Prostate gland (tissue), 2 donors: ENCODE measurements around the gene JTB. TPM values are rescaled to one million over a fixed set of nuclear protein-coding genes. Genes with fewer than 3 reads are reported as not detected.

Experiments
- DNase-seq: peaks from one replicate; pipeline ENCODE4 v3.0.0-alpha.2; 2019; ENCODE audit warnings: low spot score
- H3K27ac ChIP-seq, 2 donors: fragments of 200-600 bp; sonication (generic); 2 replicates each; pipeline ENCODE4 v1.5.1; 2017 to 2019
- H3K27me3 ChIP-seq: fragments of 200-600 bp; sonication (generic); replicated peaks from 2 replicates; pipeline ENCODE4 v1.5.1; 2019; ENCODE audit not compliant: insufficient read depth
- H3K36me3 ChIP-seq, 2 donors: fragments of 200-600 bp; sonication (generic); 1 replicate in 1 of 2; 2 replicates in 1 of 2; pipeline versions ENCODE4 v1.5.1 to v1.8.1; 2017 to 2019
- H3K4me1 ChIP-seq: fragments of 200-600 bp; sonication (generic); replicated peaks from 2 replicates; pipeline ENCODE4 v1.5.1; 2019
- H3K4me3 ChIP-seq, 2 donors: fragments of 200-600 bp; sonication (generic); 2 replicates each; pipeline ENCODE4 v1.5.1; 2017 to 2019
- H3K9me3 ChIP-seq: fragments of 200-600 bp; sonication (generic); 2 replicates; pipeline ENCODE4 v1.5.1; 2017
- CTCF ChIP-seq, 4 experiments: fragments of 200-600 bp in 2 of 4; fragments of 450-650 bp in 2 of 4; sonication (generic) in 2 of 4; IDR thresholded peaks; 1 replicate in 3 of 4; 2 replicates in 1 of 4; pipeline ENCODE4 v1.5.1; 2016 to 2019; ENCODE audit warnings: antibody characterized with exemption in 4 of 4, mild to moderate bottlenecking in 2 of 4, moderate library complexity in 2 of 4
- POLR2A ChIP-seq: fragments of 450-650 bp; IDR thresholded peaks from one replicate; pipeline ENCODE4 v1.6.1; 2016; ENCODE audit warnings: antibody characterized with exemption, mild to moderate bottlenecking
- POLR2AphosphoS5 ChIP-seq: sonication (generic); formaldehyde crosslinking; IDR thresholded peaks from one replicate; pipeline ENCODE4 v1.6.1; 2017; ENCODE audit warnings: antibody characterized with exemption
- WGBS: methylation state at CpG from one replicate; pipeline ENCODE4 v1.1.5; 2018; 5-methylcytosine and 5-hydroxymethylcytosine counted together
- intact Hi-C: fragments of 100-400 bp; cut with DNase I; formaldehyde crosslinking; loops from one replicate; pipeline ENCODE4 v1.14.2; 2022
- total RNA-seq, 2 donors: library from RNA; depleted of rRNA; stranded (reverse); fragments of >200 nt; gene quantifications; one replicate each; pipeline ENCODE4 v1.1.0, GENCODE V29; 2016

JTB gene
- total RNA-seq, 2 donors from 2014 or later = 234 to 404 TPM

- WGBS = 94% methylated on average over 11 of the region's 11 CpGs
- no peak for DNase-seq
- peaks cover 14 to 40% of the 10 kb centered on the region in 2 donors for H3K36me3 ChIP-seq
- no peak overlapping the region for H3K4me3 ChIP-seq
- TF ChIP-seq POLR2AphosphoS5 (no peak), POLR2A (no peak), CTCF (IDR thresholded peaks at IDR 0.05) (no peak)
- no peaks in the 10 kb centered on the region for H3K9me3 ChIP-seq
- no peaks in the 10 kb centered on the region for H3K4me1 ChIP-seq
- H3K27me3 ChIP-seq = no peaks in the 10 kb centered on the region
- intact Hi-C loops = no loop called here
- H3K27ac ChIP-seq = no peak overlapping the region
These were observed 43.5 kb downstream of the JTB start for GRCh38 chr1:153933955-153934354.

- no peak overlapping the region for H3K4me3 ChIP-seq
- WGBS = 93% methylated on average over 14 of the region's 14 CpGs
- no peak for DNase-seq
- H3K36me3 ChIP-seq = peaks cover 14 to 40% of the 10 kb centered on the region in 2 donors
- intact Hi-C loops = no loop called here
- H3K27ac ChIP-seq = no peak overlapping the region
- no peaks in the 10 kb centered on the region for H3K27me3 ChIP-seq
- no peaks in the 10 kb centered on the region for H3K9me3 ChIP-seq
- TF ChIP-seq CTCF (IDR thresholded peaks at IDR 0.05) = no peak
- no peak for TF ChIP-seq POLR2A
- TF ChIP-seq POLR2AphosphoS5 = no peak
- no peaks in the 10 kb centered on the region for H3K4me1 ChIP-seq
These were observed 44.0 kb downstream of the JTB start for GRCh38 chr1:153933430-153933829.

- 90% methylated on average over 18 of the region's 18 CpGs for WGBS
- no peak for DNase-seq
- no peak for TF ChIP-seq CTCF (IDR thresholded peaks at IDR 0.05)
- TF ChIP-seq POLR2AphosphoS5 = no peak
These were observed 45.0 kb downstream of the JTB start for GRCh38 chr1:153932156-153933131.

GRCh38 chr1:153929981-153930948 is 47.2 kb downstream of the JTB start:
- H3K27ac ChIP-seq = no peak overlapping the region
- TF ChIP-seq POLR2AphosphoS5 = no peak
- no peak for TF ChIP-seq POLR2A
- TF ChIP-seq CTCF (IDR thresholded peaks at IDR 0.05) = no peak
- DNase-seq = no peak
- H3K27me3 ChIP-seq = no peaks in the 10 kb centered on the region
- H3K4me1 ChIP-seq = no peaks in the 10 kb centered on the region
- H3K9me3 ChIP-seq = no peaks in the 10 kb centered on the region
- intact Hi-C loops = no loop called here
- no peak overlapping the region for H3K4me3 ChIP-seq
- WGBS = 81% methylated on average over 14 of the region's 14 CpGs
- peaks cover 11 to 19% of the 10 kb centered on the region in 2 donors for H3K36me3 ChIP-seq

More at GRCh38 chr1:153932156-153933131, 45.0 kb downstream of the JTB start:
- intact Hi-C loops = no loop called here
- H3K4me1 ChIP-seq = no peaks in the 10 kb centered on the region
- no peak overlapping the region for H3K4me3 ChIP-seq
- no peaks in the 10 kb centered on the region for H3K9me3 ChIP-seq
- H3K27ac ChIP-seq = no peak overlapping the region
- no peaks in the 10 kb centered on the region for H3K27me3 ChIP-seq
- H3K36me3 ChIP-seq = peaks cover 14 to 34% of the 10 kb centered on the region in 2 donors
